ENCODE results near the gene UNC5B. TPM values are rescaled to one million over a fixed set of nuclear protein-coding genes. Genes with fewer than 3 reads are reported as not detected.

UNC5B gene
- total RNA-seq, 1 donor from 2014 or later = 3.7 TPM

GRCh38 chr10:71258446-71259145 is 46.2 kb downstream of the UNC5B start:
- DNase-seq (ENCODE audit: low spot score, unreplicated experiment) = no peak
- no peak overlapping the region for H3K4me3 Mint-ChIP-seq (ENCODE audit: low read depth)
- TF ChIP-seq, protein P1, sequence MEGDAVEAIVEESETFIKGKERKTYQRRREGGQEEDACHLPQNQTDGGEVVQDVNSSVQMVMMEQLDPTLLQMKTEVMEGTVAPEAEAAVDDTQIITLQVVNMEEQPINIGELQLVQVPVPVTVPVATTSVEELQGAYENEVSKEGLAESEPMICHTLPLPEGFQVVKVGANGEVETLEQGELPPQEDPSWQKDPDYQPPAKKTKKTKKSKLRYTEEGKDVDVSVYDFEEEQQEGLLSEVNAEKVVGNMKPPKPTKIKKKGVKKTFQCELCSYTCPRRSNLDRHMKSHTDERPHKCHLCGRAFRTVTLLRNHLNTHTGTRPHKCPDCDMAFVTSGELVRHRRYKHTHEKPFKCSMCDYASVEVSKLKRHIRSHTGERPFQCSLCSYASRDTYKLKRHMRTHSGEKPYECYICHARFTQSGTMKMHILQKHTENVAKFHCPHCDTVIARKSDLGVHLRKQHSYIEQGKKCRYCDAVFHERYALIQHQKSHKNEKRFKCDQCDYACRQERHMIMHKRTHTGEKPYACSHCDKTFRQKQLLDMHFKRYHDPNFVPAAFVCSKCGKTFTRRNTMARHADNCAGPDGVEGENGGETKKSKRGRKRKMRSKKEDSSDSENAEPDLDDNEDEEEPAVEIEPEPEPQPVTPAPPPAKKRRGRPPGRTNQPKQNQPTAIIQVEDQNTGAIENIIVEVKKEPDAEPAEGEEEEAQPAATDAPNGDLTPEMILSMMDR (IDR thresholded peaks at IDR 0.05; ENCODE audit: unreplicated experiment) = no peak
- H3K9me3 Mint-ChIP-seq (ENCODE audit: low read depth) = no peaks in the 10 kb centered on the region
- H3K4me1 Mint-ChIP-seq (ENCODE audit: low read depth) = peaks cover 4% of the 10 kb centered on the region
- H3K36me3 Mint-ChIP-seq (ENCODE audit: insufficient read depth) = no peaks in the 10 kb centered on the region
- H3K27me3 Mint-ChIP-seq = peaks cover 6% of the 10 kb centered on the region
- no peak overlapping the region for H3K27ac Mint-ChIP-seq

DNA sequence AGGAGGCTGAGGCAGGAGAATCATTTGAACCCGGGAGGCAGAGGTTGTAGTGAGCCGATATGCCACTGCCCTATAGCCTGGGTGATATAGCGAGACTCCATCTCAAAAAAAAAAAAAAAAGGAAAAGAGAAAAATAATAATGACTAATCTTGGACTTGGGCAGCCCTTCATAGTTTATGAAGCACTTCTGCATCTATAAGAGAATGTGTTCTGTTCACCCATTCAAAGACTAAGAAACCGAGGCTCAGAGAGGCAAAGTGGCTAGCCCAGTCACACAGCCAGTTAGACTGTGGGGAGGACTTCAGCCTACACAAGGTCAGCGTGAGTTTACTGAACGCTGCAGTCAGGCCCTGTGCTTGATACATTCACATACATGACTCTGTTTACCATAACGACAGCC is 46.9 kb downstream of the UNC5B start:
- DNase-seq (ENCODE audit: low spot score, unreplicated experiment) = no peak
- H3K4me3 Mint-ChIP-seq (ENCODE audit: low read depth) = no peak overlapping the region
- H3K9me3 Mint-ChIP-seq (ENCODE audit: low read depth) = no peaks in the 10 kb centered on the region
- H3K36me3 Mint-ChIP-seq (ENCODE audit: insufficient read depth) = no peaks in the 10 kb centered on the region
- no peak overlapping the region for H3K27ac Mint-ChIP-seq
- peaks cover 5% of the 10 kb centered on the region for H3K4me1 Mint-ChIP-seq (ENCODE audit: low read depth)
- peaks cover 10% of the 10 kb centered on the region for H3K27me3 Mint-ChIP-seq
- TF ChIP-seq, protein P1 (IDR thresholded peaks at IDR 0.05; ENCODE audit: unreplicated experiment) = no peak

DNA sequence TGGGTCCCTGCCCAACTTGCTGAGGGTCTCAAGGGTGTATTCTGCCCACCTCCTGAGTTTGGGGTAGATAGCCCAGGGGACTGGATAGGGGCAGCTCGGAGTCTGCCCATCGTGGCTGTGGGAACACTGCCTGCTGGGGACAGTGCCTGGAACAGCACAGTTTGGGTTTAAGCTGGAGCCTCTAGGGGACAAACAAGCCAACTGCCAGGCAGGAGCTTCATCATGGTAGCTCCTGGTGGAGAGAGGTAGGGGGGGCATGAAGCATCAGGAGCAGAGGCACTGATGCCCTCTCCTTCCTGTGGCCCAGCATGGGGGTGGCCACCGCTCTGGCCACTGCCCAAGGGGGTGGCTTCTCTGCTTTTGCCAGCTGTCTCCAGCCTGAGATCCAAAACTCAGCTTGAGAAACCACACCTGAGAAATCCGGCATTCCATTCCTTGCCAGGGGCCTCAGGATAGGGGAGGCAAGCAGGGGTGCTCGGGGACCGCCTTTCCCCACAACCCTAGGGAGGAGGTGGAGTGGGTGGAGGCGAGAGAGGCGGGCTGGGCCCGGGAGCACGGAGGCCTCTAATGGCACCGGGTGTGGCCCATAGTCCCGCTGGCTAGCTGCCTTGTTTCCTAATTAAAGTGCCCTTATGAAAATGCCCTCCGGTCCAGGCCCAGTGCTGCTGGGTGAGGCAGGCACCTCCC is 47.6 kb downstream of the UNC5B start:
- DNase-seq (ENCODE audit: low spot score, unreplicated experiment) = no peak
- H3K27ac Mint-ChIP-seq = no peak overlapping the region
- H3K9me3 Mint-ChIP-seq (ENCODE audit: low read depth) = no peaks in the 10 kb centered on the region
- peaks cover 5% of the 10 kb centered on the region for H3K4me1 Mint-ChIP-seq (ENCODE audit: low read depth)
- TF ChIP-seq, protein P1 (IDR thresholded peaks at IDR 0.05; ENCODE audit: unreplicated experiment) = no peak
- H3K4me3 Mint-ChIP-seq (ENCODE audit: low read depth) = no peak overlapping the region
- no peaks in the 10 kb centered on the region for H3K36me3 Mint-ChIP-seq (ENCODE audit: insufficient read depth)
- peaks cover 10% of the 10 kb centered on the region for H3K27me3 Mint-ChIP-seq

GRCh38 chr10:71260622-71261325 is 48.4 kb downstream of the UNC5B start:
- Mint-ChIP-seq H3K27ac (no peak overlapping the region), H3K27me3 (peaks cover 10% of the 10 kb centered on the region), H3K36me3 (ENCODE audit: insufficient read depth) (no peaks in the 10 kb centered on the region), H3K4me3 (ENCODE audit: low read depth) (no peak overlapping the region), H3K9me3 (ENCODE audit: low read depth) (no peaks in the 10 kb centered on the region), H3K4me1 (ENCODE audit: low read depth) (peaks cover 5% of the 10 kb centered on the region)
- no peak for DNase-seq (ENCODE audit: low spot score, unreplicated experiment)
- TF ChIP-seq, protein P1 (IDR thresholded peaks at IDR 0.05; ENCODE audit: unreplicated experiment) = no peak

DNA sequence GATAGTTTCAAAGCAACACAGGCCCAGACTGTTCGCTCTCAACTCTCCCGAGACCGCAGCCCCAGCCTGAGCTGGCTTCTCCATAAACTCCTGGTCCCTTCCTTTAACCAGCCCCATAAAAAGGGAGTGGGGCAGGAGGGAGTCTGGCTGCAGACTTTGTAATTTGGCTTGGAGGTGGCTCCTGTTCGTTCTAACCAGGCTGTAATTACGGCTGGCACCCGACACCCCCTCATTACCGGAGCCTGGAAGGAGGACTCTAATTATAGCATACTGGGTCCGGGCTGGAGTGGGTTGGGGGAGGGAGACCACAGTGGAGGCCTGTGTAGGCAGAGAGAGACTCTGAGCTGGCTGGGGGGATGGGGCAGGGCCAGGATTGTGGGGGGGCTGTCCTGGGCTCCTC is 49.7 kb downstream of the UNC5B start:
- Mint-ChIP-seq H3K36me3 (ENCODE audit: insufficient read depth) (no peaks in the 10 kb centered on the region), H3K27ac (no peak overlapping the region), H3K4me1 (ENCODE audit: low read depth) (peaks cover 5% of the 10 kb centered on the region), H3K27me3 (peaks cover 13% of the 10 kb centered on the region), H3K4me3 (ENCODE audit: low read depth) (no peak overlapping the region), H3K9me3 (ENCODE audit: low read depth) (no peaks in the 10 kb centered on the region)
- no peak for DNase-seq (ENCODE audit: low spot score, unreplicated experiment)
- TF ChIP-seq, protein P1 (IDR thresholded peaks at IDR 0.05; ENCODE audit: unreplicated experiment) = no peak
